DND-41 (cell line): ENCODE measurements around the gene DUSP28.

Experiments used
- ATAC-seq: fragments of 200-7000 bp; cut with Tn5 transposase; 3 replicates; pipeline ENCODE4 v1.9.1; 2021; ENCODE audit warnings: low read depth; ENCODE audit not compliant: insufficient read depth
- DNase-seq: peaks from one replicate; pipeline ENCODE4 v3.0.0-alpha.2; 2020
- H2AFZ ChIP-seq: 2 replicates; pipeline ENCODE4 v1.6.0; 2012; ENCODE audit warnings: low read depth, low read length
- H3K27ac ChIP-seq: 2 replicates; pipeline ENCODE4 v1.5.1; 2012; ENCODE audit warnings: low read length, inconsistent platforms
- H3K27me3 ChIP-seq: fragments of 200-600 bp; sonication (generic); 2 replicates; pipeline ENCODE4 v1.6.0; 2012; ENCODE audit warnings: low read length, mild to moderate bottlenecking, inconsistent platforms; ENCODE audit not compliant: insufficient read depth, poor library complexity
- H3K36me3 ChIP-seq: 2 replicates; pipeline ENCODE4 v1.5.1; 2012; ENCODE audit warnings: low read length, inconsistent platforms; ENCODE audit not compliant: insufficient read depth
- H3K4me1 ChIP-seq: 2 replicates; pipeline ENCODE4 v1.5.1; 2012; ENCODE audit warnings: mild to moderate bottlenecking, low read length; ENCODE audit not compliant: insufficient read depth
- H3K4me2 ChIP-seq: 2 replicates; pipeline ENCODE4 v1.6.0; 2012; ENCODE audit warnings: mild to moderate bottlenecking, moderate library complexity, low read length, inconsistent platforms; ENCODE audit not compliant: insufficient read depth
- H3K4me3 ChIP-seq, 2 experiments: fragments of 200-600 bp in 1 of 2; shearing (Covaris generic) in 1 of 2; 2 replicates each; pipeline ENCODE4 v1.5.1; 2012 to 2016; ENCODE audit warnings: inconsistent platforms in 2 of 2, low read length in 2 of 2, mild to moderate bottlenecking in 2 of 2, low read depth in 1 of 2, moderate library complexity in 1 of 2
- H3K79me2 ChIP-seq: 2 replicates; pipeline ENCODE4 v1.6.0; 2012; ENCODE audit warnings: low read length, inconsistent platforms; ENCODE audit not compliant: insufficient read depth
- H3K9ac ChIP-seq: 2 replicates; pipeline ENCODE4 v1.6.0; 2012; ENCODE audit warnings: low read depth, mild to moderate bottlenecking, inconsistent platforms, low read length, moderate library complexity
- H3K9me3 ChIP-seq: 2 replicates; pipeline ENCODE4 v1.5.1; 2012; ENCODE audit warnings: low read length, moderate library complexity, mild to moderate bottlenecking, inconsistent platforms; ENCODE audit not compliant: insufficient read depth, severe bottlenecking
- H4K20me1 ChIP-seq: 2 replicates; pipeline ENCODE4 v1.6.0; 2012; ENCODE audit warnings: low read length; ENCODE audit not compliant: insufficient read depth
- CTCF ChIP-seq: IDR thresholded peaks from 2 replicates; pipeline ENCODE4 v1.5.1; 2012; ENCODE audit warnings: borderline replicate concordance, low read length, moderate library complexity, mild to moderate bottlenecking; ENCODE audit not compliant: poor library complexity, severe bottlenecking; ENCODE audit errors: extremely low read depth
- EZH2 ChIP-seq: IDR thresholded peaks from 3 replicates; pipeline ENCODE4 v1.6.1; 2012; ENCODE audit warnings: borderline replicate concordance, low read depth, mild to moderate bottlenecking, moderate library complexity, low read length, inconsistent platforms; ENCODE audit not compliant: severe bottlenecking

Gene DUSP28

GRCh38 chr2:240525802-240526201, 34.4 kb upstream of the DUSP28 start:
- no peak for ATAC-seq
- no peaks in the 10 kb centered on the region for H3K27me3 ChIP-seq
- no peaks in the 10 kb centered on the region for H3K4me1 ChIP-seq
- no peak overlapping the region for H3K9ac ChIP-seq
- H3K36me3 ChIP-seq = peaks cover 83% of the 10 kb centered on the region
- H2AFZ ChIP-seq = no peak overlapping the region
- H4K20me1 ChIP-seq = no peaks in the 10 kb centered on the region
- no peak overlapping the region for H3K27ac ChIP-seq
- TF ChIP-seq CTCF (no peak), EZH2 (no peak)
- no peak for DNase-seq
- no peak overlapping the region for H3K4me3 ChIP-seq
- no peak overlapping the region for H3K4me2 ChIP-seq
- H3K9me3 ChIP-seq = peaks cover 43% of the 10 kb centered on the region
- H3K79me2 ChIP-seq = no peaks in the 10 kb centered on the region

GRCh38 chr2:240526521-240526920, 33.6 kb upstream of the DUSP28 start:
- no peak for ATAC-seq
- TF ChIP-seq CTCF = no peak
- TF ChIP-seq EZH2 = no peak
- peaks cover 50% of the 10 kb centered on the region for H3K9me3 ChIP-seq

GRCh38 chr2:240527153-240527750, 32.9 kb upstream of the DUSP28 start:
- no peak overlapping the region for H3K4me2 ChIP-seq
- H3K79me2 ChIP-seq = no peaks in the 10 kb centered on the region
- DNase-seq = no peak
- H3K9ac ChIP-seq = no peak overlapping the region
- TF ChIP-seq CTCF (no peak), EZH2 (no peak)
- peaks cover 57% of the 10 kb centered on the region for H3K9me3 ChIP-seq
- no peaks in the 10 kb centered on the region for H3K27me3 ChIP-seq
- ATAC-seq = no peak
- H3K27ac ChIP-seq = no peak overlapping the region
- H4K20me1 ChIP-seq = no peaks in the 10 kb centered on the region
- peaks cover 93% of the 10 kb centered on the region for H3K36me3 ChIP-seq
- H3K4me1 ChIP-seq = no peaks in the 10 kb centered on the region
- H3K4me3 ChIP-seq = no peak overlapping the region
- H2AFZ ChIP-seq = no peak overlapping the region

More at GRCh38 chr2:240526521-240526920, 33.6 kb upstream of the DUSP28 start:
- Histone ChIP-seq H3K27ac (no peak overlapping the region), H3K9ac (no peak overlapping the region), H3K4me1 (no peaks in the 10 kb centered on the region), H3K36me3 (peaks cover 89% of the 10 kb centered on the region), H3K79me2 (no peaks in the 10 kb centered on the region), H2AFZ (no peak overlapping the region), H3K4me2 (no peak overlapping the region), H3K4me3 (no peak overlapping the region), H4K20me1 (no peaks in the 10 kb centered on the region), H3K27me3 (no peaks in the 10 kb centered on the region)
- no peak for DNase-seq
